GM23338 (cell line): ENCODE data around the gene ZNF595.
"Not testable (repeated sequence)": the region's sequence is repeated elsewhere in the genome, so short reads cannot be mapped to it uniquely, and the experiment has no call there.

ENCODE experiments used
- EZH2 ChIP-seq: fragments of 200-600 bp; sonication (generic); IDR thresholded peaks from one replicate; pipeline ENCODE4 v1.8.0; 2017; ENCODE audit warnings: antibody characterized with exemption, mild to moderate bottlenecking, low read depth; ENCODE audit not compliant: unreplicated experiment
- POLR2AphosphoS5 ChIP-seq: IDR thresholded peaks from 2 replicates; pipeline ENCODE4 v1.6.1; 2016; ENCODE audit warnings: antibody characterized with exemption, low read depth
- TF ChIP-seq, protein P1 (sequence below), 2 experiments: fragments of 200-600 bp in 1 of 2; sonication (generic) in 1 of 2; conservative IDR thresholded peaks; 2 replicates each; pipeline versions ENCODE4 v1.5.1 to v1.6.1; 2016 to 2017; ENCODE audit warnings: antibody characterized with exemption in 2 of 2, low read depth in 2 of 2, mild to moderate bottlenecking in 2 of 2, moderate library complexity in 1 of 2
- TF ChIP-seq, protein P2 (sequence below): IDR thresholded peaks from one replicate; pipeline ENCODE4 v1.6.1; 2018; ENCODE audit warnings: antibody characterized with exemption; ENCODE audit not compliant: unreplicated experiment

DNA sequence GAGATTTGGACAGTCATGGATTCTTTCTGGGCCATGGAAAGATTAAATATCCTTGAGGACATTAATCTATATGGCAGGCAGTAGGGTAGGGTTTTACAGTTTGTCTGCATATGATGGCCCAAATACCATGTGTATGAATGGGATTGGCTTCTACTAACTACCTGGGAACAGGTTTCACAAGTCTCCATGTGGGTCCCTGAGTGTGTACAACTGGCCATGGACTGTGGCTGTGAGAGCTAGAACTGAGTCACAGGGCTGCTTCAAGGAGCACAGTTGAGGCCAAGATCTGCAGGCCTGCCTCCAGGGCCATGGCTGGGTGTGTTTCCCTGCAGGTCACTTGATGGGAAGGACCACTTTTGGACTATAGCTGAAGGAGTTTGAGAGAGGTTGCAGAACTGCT, 11.6 kb downstream of the ZNF595 start:
- not testable (repeated sequence) for TF ChIP-seq EZH2, POLR2AphosphoS5
- TF ChIP-seq, protein P1, sequence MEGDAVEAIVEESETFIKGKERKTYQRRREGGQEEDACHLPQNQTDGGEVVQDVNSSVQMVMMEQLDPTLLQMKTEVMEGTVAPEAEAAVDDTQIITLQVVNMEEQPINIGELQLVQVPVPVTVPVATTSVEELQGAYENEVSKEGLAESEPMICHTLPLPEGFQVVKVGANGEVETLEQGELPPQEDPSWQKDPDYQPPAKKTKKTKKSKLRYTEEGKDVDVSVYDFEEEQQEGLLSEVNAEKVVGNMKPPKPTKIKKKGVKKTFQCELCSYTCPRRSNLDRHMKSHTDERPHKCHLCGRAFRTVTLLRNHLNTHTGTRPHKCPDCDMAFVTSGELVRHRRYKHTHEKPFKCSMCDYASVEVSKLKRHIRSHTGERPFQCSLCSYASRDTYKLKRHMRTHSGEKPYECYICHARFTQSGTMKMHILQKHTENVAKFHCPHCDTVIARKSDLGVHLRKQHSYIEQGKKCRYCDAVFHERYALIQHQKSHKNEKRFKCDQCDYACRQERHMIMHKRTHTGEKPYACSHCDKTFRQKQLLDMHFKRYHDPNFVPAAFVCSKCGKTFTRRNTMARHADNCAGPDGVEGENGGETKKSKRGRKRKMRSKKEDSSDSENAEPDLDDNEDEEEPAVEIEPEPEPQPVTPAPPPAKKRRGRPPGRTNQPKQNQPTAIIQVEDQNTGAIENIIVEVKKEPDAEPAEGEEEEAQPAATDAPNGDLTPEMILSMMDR (conservative IDR thresholded peaks at IDR 0.05; ENCODE audit: low read depth in 2 of 2) = not testable (repeated sequence)
- TF ChIP-seq, protein P2, sequence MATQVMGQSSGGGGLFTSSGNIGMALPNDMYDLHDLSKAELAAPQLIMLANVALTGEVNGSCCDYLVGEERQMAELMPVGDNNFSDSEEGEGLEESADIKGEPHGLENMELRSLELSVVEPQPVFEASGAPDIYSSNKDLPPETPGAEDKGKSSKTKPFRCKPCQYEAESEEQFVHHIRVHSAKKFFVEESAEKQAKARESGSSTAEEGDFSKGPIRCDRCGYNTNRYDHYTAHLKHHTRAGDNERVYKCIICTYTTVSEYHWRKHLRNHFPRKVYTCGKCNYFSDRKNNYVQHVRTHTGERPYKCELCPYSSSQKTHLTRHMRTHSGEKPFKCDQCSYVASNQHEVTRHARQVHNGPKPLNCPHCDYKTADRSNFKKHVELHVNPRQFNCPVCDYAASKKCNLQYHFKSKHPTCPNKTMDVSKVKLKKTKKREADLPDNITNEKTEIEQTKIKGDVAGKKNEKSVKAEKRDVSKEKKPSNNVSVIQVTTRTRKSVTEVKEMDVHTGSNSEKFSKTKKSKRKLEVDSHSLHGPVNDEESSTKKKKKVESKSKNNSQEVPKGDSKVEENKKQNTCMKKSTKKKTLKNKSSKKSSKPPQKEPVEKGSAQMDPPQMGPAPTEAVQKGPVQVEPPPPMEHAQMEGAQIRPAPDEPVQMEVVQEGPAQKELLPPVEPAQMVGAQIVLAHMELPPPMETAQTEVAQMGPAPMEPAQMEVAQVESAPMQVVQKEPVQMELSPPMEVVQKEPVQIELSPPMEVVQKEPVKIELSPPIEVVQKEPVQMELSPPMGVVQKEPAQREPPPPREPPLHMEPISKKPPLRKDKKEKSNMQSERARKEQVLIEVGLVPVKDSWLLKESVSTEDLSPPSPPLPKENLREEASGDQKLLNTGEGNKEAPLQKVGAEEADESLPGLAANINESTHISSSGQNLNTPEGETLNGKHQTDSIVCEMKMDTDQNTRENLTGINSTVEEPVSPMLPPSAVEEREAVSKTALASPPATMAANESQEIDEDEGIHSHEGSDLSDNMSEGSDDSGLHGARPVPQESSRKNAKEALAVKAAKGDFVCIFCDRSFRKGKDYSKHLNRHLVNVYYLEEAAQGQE = not testable (repeated sequence)
